Keratinocyte (primary cell): Measurements from ENCODE around the gene MYO9A.

Experiments used
- CTCF ChIP-seq, 3 experiments: IDR thresholded peaks in 1 of 3; conservative IDR thresholded peaks in 1 of 3; optimal IDR thresholded peaks in 1 of 3; 2 replicates in 2 of 3; 3 replicates in 1 of 3; pipeline versions ENCODE3 to v1.5.1; 2011; ENCODE audit warnings: low read length in 3 of 3, mild to moderate bottlenecking in 3 of 3, moderate library complexity in 2 of 3, control low read depth in 1 of 3, inconsistent platforms in 1 of 3; ENCODE audit not compliant: insufficient read depth in 2 of 3; ENCODE audit errors: extremely low read depth in 1 of 3
- EZH2 ChIP-seq: IDR thresholded peaks from one replicate; pipeline ENCODE4 v1.6.1; 2012; ENCODE audit warnings: inconsistent platforms, mild to moderate bottlenecking, low read length, moderate library complexity

GRCh38 chr15:71997691-71998090 is 120.3 kb downstream of the MYO9A start:
- TF ChIP-seq CTCF (optimal IDR thresholded peaks at IDR 0.05 in 1 of 3, IDR thresholded peaks at IDR 0.05 in 1 of 3, conservative IDR thresholded peaks at IDR 0.05 in 1 of 3; ENCODE audit: extremely low read depth in 1 of 3, insufficient read depth in 2 of 3, low read length in 3 of 3) = no peak
- no peak for TF ChIP-seq EZH2
